SK-N-SH (cell line): ENCODE measurements around the gene TBC1D1. TPM values are rescaled to one million over a fixed set of nuclear protein-coding genes. Genes with fewer than 3 reads are reported as not detected.

Experiments used
- CTCF ChIA-PET: fragments of 300-600, 350-600 bp; formaldehyde crosslinking; extraction: SDS; loops from one replicate; lab custom pipeline; 2021; lab: Yijun Ruan, JAX
- POLR2A ChIA-PET: fragments of 350-600 bp; sonication (Branson Sonifier 250); formaldehyde crosslinking; extraction: SDS; loops from one replicate; lab custom pipeline; 2020; ENCODE audit warnings: antibody characterized with exemption, inconsistent platforms; lab: Yijun Ruan, JAX
- DNase-seq: peaks from one replicate; pipeline ENCODE4 v3.0.0; 2012
- H2AFZ ChIP-seq: fragments of 200-600 bp; sonication (generic); 2 replicates; pipeline ENCODE4 v1.8.1; 2016; ENCODE audit warnings: antibody characterized with exemption, mild to moderate bottlenecking, low read depth
- H3F3A ChIP-seq: fragments of 200-600 bp; sonication (generic); replicated peaks from 2 replicates; pipeline ENCODE3; 2016; ENCODE audit warnings: antibody characterized with exemption, mild to moderate bottlenecking; ENCODE audit not compliant: insufficient read depth
- H3K27ac ChIP-seq, 2 experiments: fragments of 200-500 bp in 1 of 2; fragments of 200-600 bp in 1 of 2; sonication (Bioruptor generic) in 1 of 2; sonication (generic), shearing (Covaris generic) in 1 of 2; 2 replicates each; pipeline versions ENCODE4 v1.5.1 to v1.6.1; 2014 to 2016; ENCODE audit warnings: low read depth in 2 of 2, inconsistent platforms in 1 of 2, low read length in 1 of 2, mild to moderate bottlenecking in 1 of 2, mixed read lengths in 1 of 2
- H3K27me3 ChIP-seq: fragments of 200-600 bp; sonication (generic), shearing (Covaris generic); 2 replicates; pipeline ENCODE4 v1.6.1; 2016; ENCODE audit warnings: mixed run types; ENCODE audit not compliant: insufficient read depth
- H3K36me3 ChIP-seq, 2 experiments: fragments of 200-500 bp in 1 of 2; fragments of 200-600 bp in 1 of 2; sonication (Bioruptor generic) in 1 of 2; sonication (generic) in 1 of 2; replicated peaks in 1 of 2; 2 replicates each; pipeline versions ENCODE3 to v1.5.1; 2014 to 2016; ENCODE audit warnings: low read length in 1 of 2, mild to moderate bottlenecking in 1 of 2; ENCODE audit not compliant: insufficient read depth in 2 of 2, control insufficient read depth in 1 of 2
- H3K4me1 ChIP-seq, 2 experiments: fragments of 200-500 bp in 1 of 2; fragments of 200-600 bp in 1 of 2; sonication (Bioruptor generic) in 1 of 2; sonication (generic), shearing (Covaris generic) in 1 of 2; 2 replicates each; pipeline versions ENCODE4 v1.5.1 to v1.6.1; 2014 to 2016; ENCODE audit warnings: low read depth in 1 of 2, low read length in 1 of 2, mixed run types in 1 of 2; ENCODE audit not compliant: insufficient read depth in 2 of 2, control insufficient read depth in 1 of 2
- H3K4me2 ChIP-seq: fragments of 200-600 bp; sonication (generic), shearing (Covaris generic); 2 replicates; pipeline ENCODE4 v1.6.1; 2017; ENCODE audit warnings: mixed run types
- H3K4me3 ChIP-seq, 2 experiments: fragments of 200-500 bp in 1 of 2; fragments of 200-600 bp in 1 of 2; sonication (Bioruptor generic) in 1 of 2; sonication (generic), shearing (Covaris generic) in 1 of 2; 2 replicates each; pipeline versions ENCODE4 v1.5.1 to v1.8.1; 2014 to 2016; ENCODE audit warnings: low read depth in 2 of 2, inconsistent platforms in 1 of 2, low read length in 1 of 2, mild to moderate bottlenecking in 1 of 2, mixed read lengths in 1 of 2, moderate library complexity in 1 of 2
- H3K79me2 ChIP-seq: fragments of 200-600 bp; sonication (generic); 2 replicates; pipeline ENCODE4 v1.8.1; 2017; ENCODE audit warnings: mild to moderate bottlenecking; ENCODE audit not compliant: insufficient read depth
- H3K9ac ChIP-seq: fragments of 200-600 bp; sonication (generic); 2 replicates; pipeline ENCODE4 v1.6.1; 2017; ENCODE audit warnings: mixed run types
- H3K9me2 ChIP-seq: fragments of 200-600 bp; sonication (generic); 2 replicates; pipeline ENCODE4 v1.6.1; 2017; ENCODE audit warnings: mixed run types
- H3K9me3 ChIP-seq: fragments of 200-600 bp; sonication (generic); 2 replicates; pipeline ENCODE4 v1.6.1; 2017; ENCODE audit warnings: mixed run types, mild to moderate bottlenecking, moderate library complexity
- H4K20me1 ChIP-seq: fragments of 200-600 bp; sonication (generic); 2 replicates; pipeline ENCODE4 v1.6.1; 2017; ENCODE audit warnings: mild to moderate bottlenecking, mixed run types; ENCODE audit not compliant: insufficient read depth
- CHD2 ChIP-seq: fragments of 150-350 bp; IDR thresholded peaks from 2 replicates; pipeline ENCODE4 v1.6.1; 2018; ENCODE audit warnings: low read length; ENCODE audit not compliant: partially characterized antibody
- EP300 ChIP-seq, 2 experiments: IDR thresholded peaks; 2 replicates each; pipeline versions ENCODE4 v1.4.0 to v1.6.1; 2012; ENCODE audit warnings: borderline replicate concordance in 1 of 2, low read depth in 1 of 2, low read length in 1 of 2
- IRF3 ChIP-seq: fragments of 150-350 bp; IDR thresholded peaks from 2 replicates; pipeline ENCODE4 v1.6.1; 2016; ENCODE audit warnings: mild to moderate bottlenecking, low read depth, low read length
- NFIC ChIP-seq: IDR thresholded peaks from 2 replicates; pipeline ENCODE4 v1.4.0; 2012; ENCODE audit warnings: borderline replicate concordance
- NRF1 ChIP-seq: IDR thresholded peaks from 2 replicates; pipeline ENCODE4 v1.6.1; 2012; ENCODE audit warnings: low read depth, mild to moderate bottlenecking, low read length
- RAD21 ChIP-seq: IDR thresholded peaks from 2 replicates; pipeline ENCODE4 v1.6.1; 2012; ENCODE audit warnings: mild to moderate bottlenecking, low read length
- RCOR1 ChIP-seq: fragments of 150-350 bp; IDR thresholded peaks from 2 replicates; pipeline ENCODE4 v1.6.1; 2017; ENCODE audit warnings: antibody characterized with exemption, low read length
- RXRA ChIP-seq: IDR thresholded peaks from 2 replicates; pipeline ENCODE4 v1.4.0; 2012; ENCODE audit warnings: low read depth, mild to moderate bottlenecking, borderline replicate concordance
- SIN3A ChIP-seq: IDR thresholded peaks from 2 replicates; pipeline ENCODE4 v1.6.1; 2012; ENCODE audit warnings: low read depth, mild to moderate bottlenecking, low read length, moderate library complexity, borderline replicate concordance
- TAF1 ChIP-seq: IDR thresholded peaks from 2 replicates; pipeline ENCODE4 v1.6.1; 2012; ENCODE audit warnings: low read depth, mild to moderate bottlenecking, low read length, moderate library complexity, borderline replicate concordance
- TCF12 ChIP-seq: IDR thresholded peaks from 2 replicates; pipeline ENCODE4 v1.4.0; 2012
- USF1 ChIP-seq: IDR thresholded peaks from 2 replicates; pipeline ENCODE4 v1.4.0; 2012; ENCODE audit warnings: low read depth, borderline replicate concordance
- YY1 ChIP-seq: IDR thresholded peaks from 2 replicates; pipeline ENCODE4 v1.4.0; 2012; ENCODE audit warnings: low read depth, mild to moderate bottlenecking
- WGBS: methylation state at CpG from one replicate; pipeline ENCODE4 v1.1.6; 2017; ENCODE audit warnings: low lambda C conversion rate; 5-methylcytosine and 5-hydroxymethylcytosine counted together
- polyA plus RNA-seq, 3 experiments: library from polyadenylated mRNA; depleted of rRNA; stranded (reverse); fragments of >200 nt; gene quantifications; 2 replicates each; pipeline ENCODE4 v1.2.3, GENCODE V29; 2012
- TF ChIP-seq, protein P1 (sequence below): IDR thresholded peaks from 2 replicates; pipeline ENCODE4 v1.6.1; 2012; ENCODE audit warnings: mild to moderate bottlenecking, low read depth, low read length, moderate library complexity
- TF ChIP-seq, protein P2 (sequence below): fragments of 150-350 bp; IDR thresholded peaks from 2 replicates; pipeline ENCODE4 v1.6.1; 2017; ENCODE audit warnings: antibody characterized with exemption, low read length, low read depth, borderline replicate concordance

TBC1D1 gene
- polyA plus RNA-seq, 1 of the 3 experiments (the other 2 are of a cell fraction), result 29.8 TPM

DNA sequence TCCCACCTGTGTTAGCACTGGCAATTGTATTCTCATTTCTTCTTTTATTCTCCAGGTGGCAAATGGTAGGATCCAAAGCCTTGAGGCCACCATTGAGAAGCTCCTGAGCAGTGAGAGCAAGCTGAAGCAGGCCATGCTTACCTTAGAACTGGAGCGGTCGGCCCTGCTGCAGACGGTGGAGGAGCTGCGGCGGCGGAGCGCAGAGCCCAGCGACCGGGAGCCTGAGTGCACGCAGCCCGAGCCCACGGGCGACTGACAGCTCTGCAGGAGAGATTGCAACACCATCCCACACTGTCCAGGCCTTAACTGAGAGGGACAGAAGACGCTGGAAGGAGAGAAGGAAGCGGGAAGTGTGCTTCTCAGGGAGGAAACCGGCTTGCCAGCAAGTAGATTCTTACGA, 246.2 kb downstream of the TBC1D1 start:
- POLR2A ChIA-PET, result no interaction called here
- no peaks in the 10 kb centered on the region for H3K27me3 ChIP-seq
- TF ChIP-seq TCF12 (no peak), CHD2 (no peak), IRF3 (no peak), NFIC (no peak), TAF1 (no peak), RCOR1 (no peak), RXRA (no peak), NRF1 (no peak), SIN3A (no peak), YY1 (no peak)
- TF ChIP-seq, protein P1, sequence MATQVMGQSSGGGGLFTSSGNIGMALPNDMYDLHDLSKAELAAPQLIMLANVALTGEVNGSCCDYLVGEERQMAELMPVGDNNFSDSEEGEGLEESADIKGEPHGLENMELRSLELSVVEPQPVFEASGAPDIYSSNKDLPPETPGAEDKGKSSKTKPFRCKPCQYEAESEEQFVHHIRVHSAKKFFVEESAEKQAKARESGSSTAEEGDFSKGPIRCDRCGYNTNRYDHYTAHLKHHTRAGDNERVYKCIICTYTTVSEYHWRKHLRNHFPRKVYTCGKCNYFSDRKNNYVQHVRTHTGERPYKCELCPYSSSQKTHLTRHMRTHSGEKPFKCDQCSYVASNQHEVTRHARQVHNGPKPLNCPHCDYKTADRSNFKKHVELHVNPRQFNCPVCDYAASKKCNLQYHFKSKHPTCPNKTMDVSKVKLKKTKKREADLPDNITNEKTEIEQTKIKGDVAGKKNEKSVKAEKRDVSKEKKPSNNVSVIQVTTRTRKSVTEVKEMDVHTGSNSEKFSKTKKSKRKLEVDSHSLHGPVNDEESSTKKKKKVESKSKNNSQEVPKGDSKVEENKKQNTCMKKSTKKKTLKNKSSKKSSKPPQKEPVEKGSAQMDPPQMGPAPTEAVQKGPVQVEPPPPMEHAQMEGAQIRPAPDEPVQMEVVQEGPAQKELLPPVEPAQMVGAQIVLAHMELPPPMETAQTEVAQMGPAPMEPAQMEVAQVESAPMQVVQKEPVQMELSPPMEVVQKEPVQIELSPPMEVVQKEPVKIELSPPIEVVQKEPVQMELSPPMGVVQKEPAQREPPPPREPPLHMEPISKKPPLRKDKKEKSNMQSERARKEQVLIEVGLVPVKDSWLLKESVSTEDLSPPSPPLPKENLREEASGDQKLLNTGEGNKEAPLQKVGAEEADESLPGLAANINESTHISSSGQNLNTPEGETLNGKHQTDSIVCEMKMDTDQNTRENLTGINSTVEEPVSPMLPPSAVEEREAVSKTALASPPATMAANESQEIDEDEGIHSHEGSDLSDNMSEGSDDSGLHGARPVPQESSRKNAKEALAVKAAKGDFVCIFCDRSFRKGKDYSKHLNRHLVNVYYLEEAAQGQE, result no peak
- H3F3A ChIP-seq, result peaks cover 9% of the 10 kb centered on the region
- WGBS, result 99% methylated on average over 17 of the region's 17 CpGs
- H3K4me3 ChIP-seq, result no peak overlapping the region
- no peak overlapping the region for H2AFZ ChIP-seq
- no peaks in the 10 kb centered on the region for H3K79me2 ChIP-seq
- peaks cover 7 to 21% of the 10 kb centered on the region in 2 experiments for H3K36me3 ChIP-seq
- H3K4me2 ChIP-seq, result no peak overlapping the region
- no peaks in the 10 kb centered on the region for H3K9me2 ChIP-seq
- no peaks in the 10 kb centered on the region for H4K20me1 ChIP-seq
- H3K4me1 ChIP-seq, result peaks cover 4 to 5% of the 10 kb centered on the region in 2 experiments; a peak in 3 of 4 replicates
- no peaks in the 10 kb centered on the region for H3K9me3 ChIP-seq
- no peak for DNase-seq
- no peak overlapping the region for H3K9ac ChIP-seq
- CTCF ChIA-PET, result interaction anchor here (1.7 kb wide), 1 partner anchor 43 kb away, joined by 5 read pairs; no protein-coding TSS in a partner anchor
- H3K27ac ChIP-seq, result no peak overlapping the region

DNA sequence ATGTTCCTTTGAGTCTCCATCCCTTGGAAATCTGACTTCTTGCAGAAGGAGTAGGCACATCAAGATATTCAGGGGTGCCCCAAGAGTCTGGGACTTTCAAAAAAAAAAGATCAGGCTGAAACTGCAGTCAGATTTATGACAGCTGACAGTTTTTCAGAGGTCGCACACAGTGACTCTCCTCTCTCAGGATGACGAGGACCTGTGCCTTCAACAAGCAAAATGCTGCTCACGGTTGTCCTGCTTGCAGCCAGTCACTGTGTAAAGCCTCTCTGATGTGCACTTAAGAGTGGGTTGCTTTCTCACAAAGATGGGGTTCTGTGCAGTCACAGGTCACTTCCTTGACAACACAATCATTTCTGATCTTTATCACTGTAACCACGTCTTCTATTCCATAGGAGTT, 247.5 kb downstream of the TBC1D1 start:
- H3K9me2 ChIP-seq, result no peaks in the 10 kb centered on the region
- TF ChIP-seq, protein P2, sequence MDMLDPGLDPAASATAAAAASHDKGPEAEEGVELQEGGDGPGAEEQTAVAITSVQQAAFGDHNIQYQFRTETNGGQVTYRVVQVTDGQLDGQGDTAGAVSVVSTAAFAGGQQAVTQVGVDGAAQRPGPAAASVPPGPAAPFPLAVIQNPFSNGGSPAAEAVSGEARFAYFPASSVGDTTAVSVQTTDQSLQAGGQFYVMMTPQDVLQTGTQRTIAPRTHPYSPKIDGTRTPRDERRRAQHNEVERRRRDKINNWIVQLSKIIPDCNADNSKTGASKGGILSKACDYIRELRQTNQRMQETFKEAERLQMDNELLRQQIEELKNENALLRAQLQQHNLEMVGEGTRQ, result no peak
- TF ChIP-seq EP300 (IDR thresholded peaks at IDR 0.05; ENCODE audit: borderline replicate concordance in 1 of 2, low read depth in 1 of 2, low read length in 1 of 2) (no peak), USF1 (no peak), YY1 (no peak), TAF1 (no peak), RAD21 (no peak)
- POLR2A ChIA-PET, result no interaction called here
- peaks cover 4% of the 10 kb centered on the region for H3F3A ChIP-seq
- no peak overlapping the region for H3K4me2 ChIP-seq
- H3K4me3 ChIP-seq, result no peak overlapping the region
- WGBS, result 98% methylated on average over 3 of the region's 4 CpGs
- H3K27me3 ChIP-seq, result no peaks in the 10 kb centered on the region
- CTCF ChIA-PET, result no interaction called here
- H3K36me3 ChIP-seq, result peaks cover 4 to 19% of the 10 kb centered on the region in 2 experiments
- H4K20me1 ChIP-seq, result no peaks in the 10 kb centered on the region
- no peak for DNase-seq
- H3K9ac ChIP-seq, result no peak overlapping the region
- no peaks in the 10 kb centered on the region for H3K79me2 ChIP-seq
- H3K9me3 ChIP-seq, result no peaks in the 10 kb centered on the region
- no peak overlapping the region for H2AFZ ChIP-seq
- peaks cover 0 to 6% of the 10 kb centered on the region in 2 experiments; a peak in 1 of 4 replicates for H3K4me1 ChIP-seq
- H3K27ac ChIP-seq, result no peak overlapping the region
